ENCODE results near the gene ELL2.

DNA sequence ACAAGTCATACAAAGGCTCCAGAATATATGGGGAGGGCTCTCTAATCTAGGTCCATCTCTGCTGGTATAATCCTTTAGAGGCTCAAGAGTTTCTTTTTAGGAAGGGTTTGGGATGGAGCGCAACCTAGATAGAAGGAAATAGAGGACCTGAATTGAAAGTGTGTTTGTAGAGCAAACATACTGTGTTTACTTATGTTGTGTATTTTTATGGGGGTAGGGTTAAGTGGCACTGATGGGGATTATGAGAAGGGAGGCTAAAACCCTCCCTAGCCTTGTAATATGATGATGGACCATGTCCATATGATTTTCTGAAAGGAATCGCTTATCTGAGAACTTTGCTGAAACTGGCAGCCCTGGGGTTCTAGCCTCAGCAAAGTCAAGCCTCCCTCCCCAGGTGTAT lies 4.4 kb upstream of the ELL2 start:
- no peak for TF ChIP-seq POLR2AphosphoS5 (IDR thresholded peaks at IDR 0.05)
- TF ChIP-seq, protein P1, sequence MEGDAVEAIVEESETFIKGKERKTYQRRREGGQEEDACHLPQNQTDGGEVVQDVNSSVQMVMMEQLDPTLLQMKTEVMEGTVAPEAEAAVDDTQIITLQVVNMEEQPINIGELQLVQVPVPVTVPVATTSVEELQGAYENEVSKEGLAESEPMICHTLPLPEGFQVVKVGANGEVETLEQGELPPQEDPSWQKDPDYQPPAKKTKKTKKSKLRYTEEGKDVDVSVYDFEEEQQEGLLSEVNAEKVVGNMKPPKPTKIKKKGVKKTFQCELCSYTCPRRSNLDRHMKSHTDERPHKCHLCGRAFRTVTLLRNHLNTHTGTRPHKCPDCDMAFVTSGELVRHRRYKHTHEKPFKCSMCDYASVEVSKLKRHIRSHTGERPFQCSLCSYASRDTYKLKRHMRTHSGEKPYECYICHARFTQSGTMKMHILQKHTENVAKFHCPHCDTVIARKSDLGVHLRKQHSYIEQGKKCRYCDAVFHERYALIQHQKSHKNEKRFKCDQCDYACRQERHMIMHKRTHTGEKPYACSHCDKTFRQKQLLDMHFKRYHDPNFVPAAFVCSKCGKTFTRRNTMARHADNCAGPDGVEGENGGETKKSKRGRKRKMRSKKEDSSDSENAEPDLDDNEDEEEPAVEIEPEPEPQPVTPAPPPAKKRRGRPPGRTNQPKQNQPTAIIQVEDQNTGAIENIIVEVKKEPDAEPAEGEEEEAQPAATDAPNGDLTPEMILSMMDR (IDR thresholded peaks at IDR 0.05): no peak
